Smooth muscle cell (in vitro differentiated cells): ENCODE data around the gene TREM2. TPM values are rescaled to one million over a fixed set of nuclear protein-coding genes. Genes with fewer than 3 reads are reported as not detected.

Source experiments
- DNase-seq: peaks from one replicate; lab custom pipeline; 2025; ENCODE audit not compliant: unreplicated experiment; lab: John Stamatoyannopoulos, UW
- H2AFZ ChIP-seq: fragments of 200-600 bp; sonication (generic); 2 replicates; pipeline ENCODE4 v1.6.0; 2016; ENCODE audit warnings: antibody characterized with exemption, low read depth, mild to moderate bottlenecking
- H3F3A ChIP-seq: fragments of 200-600 bp; sonication (generic); 2 replicates; pipeline ENCODE4 v1.6.0; 2017; ENCODE audit warnings: antibody characterized with exemption, low read depth
- H3K27ac ChIP-seq: fragments of 200-600 bp; sonication (generic); 2 replicates; pipeline ENCODE4 v1.5.1; 2016; ENCODE audit warnings: low read depth, mild to moderate bottlenecking
- H3K27me3 ChIP-seq: fragments of 200-600 bp; sonication (generic); 2 replicates; pipeline ENCODE4 v1.6.1; 2016; ENCODE audit warnings: low read depth, mild to moderate bottlenecking
- H3K36me3 ChIP-seq: fragments of 200-600 bp; sonication (generic); 2 replicates; pipeline ENCODE4 v1.5.1; 2016; ENCODE audit warnings: low read depth
- H3K4me1 ChIP-seq: fragments of 200-600 bp; sonication (generic); 2 replicates; pipeline ENCODE4 v1.5.1; 2016; ENCODE audit warnings: low read depth
- H3K4me2 ChIP-seq: fragments of 200-600 bp; sonication (generic); 2 replicates; pipeline ENCODE4 v1.6.0; 2016; ENCODE audit warnings: mild to moderate bottlenecking
- H3K4me3 ChIP-seq: fragments of 200-600 bp; sonication (generic); 2 replicates; pipeline ENCODE4 v1.5.1; 2016; ENCODE audit warnings: mild to moderate bottlenecking
- H3K79me2 ChIP-seq: fragments of 200-600 bp; sonication (generic); 2 replicates; pipeline ENCODE4 v1.6.0; 2016; ENCODE audit warnings: low read depth, mild to moderate bottlenecking
- H3K9ac ChIP-seq: fragments of 200-600 bp; sonication (generic); 2 replicates; pipeline ENCODE4 v1.6.0; 2016; ENCODE audit warnings: low read depth
- H3K9me3 ChIP-seq: fragments of 200-600 bp; sonication (generic); replicated peaks from 2 replicates; pipeline ENCODE4 v1.5.1; 2016; ENCODE audit warnings: low read depth
- H4K20me1 ChIP-seq: fragments of 200-600 bp; sonication (generic); 2 replicates; pipeline ENCODE4 v1.6.0; 2016; ENCODE audit warnings: low read depth
- CTCF ChIP-seq: fragments of 200-600 bp; sonication (generic); IDR thresholded peaks from 2 replicates; pipeline ENCODE4 v1.5.1; 2017; ENCODE audit warnings: borderline replicate concordance, mild to moderate bottlenecking, antibody characterized with exemption; ENCODE audit not compliant: insufficient read depth, poor library complexity, severe bottlenecking
- WGBS: methylation state at CpG from one replicate; pipeline ENCODE4 v1.1.7; 2016; ENCODE audit warnings: low lambda C conversion rate; 5-methylcytosine and 5-hydroxymethylcytosine counted together
- polyA plus RNA-seq: library from polyadenylated mRNA; unstranded; fragments of >200 nt; fragmentation: Nextera tagmentation; extraction: Ambion mirVana; gene quantifications from 2 replicates; pipeline ENCODE4 v1.2.1, GENCODE V29; 2016
- total RNA-seq: library from RNA; depleted of rRNA; stranded (reverse); fragments of >200 nt; gene quantifications from 2 replicates; pipeline ENCODE4 v1.2.3, GENCODE V29; 2014

The TREM2 gene
- total and polyA plus RNA-seq, 2 experiments from 2014 or later, result not detected

GRCh38 chr6:41150671-41151070 lies 12.2 kb downstream of the TREM2 start:
- WGBS, result 85% methylated on average over 1 of the region's 1 CpG
- Histone ChIP-seq H3K4me3 (no peak overlapping the region), H3K9me3 (no peaks in the 10 kb centered on the region), H3K4me1 (no peaks in the 10 kb centered on the region), H2AFZ (no peak overlapping the region), H3K27me3 (no peaks in the 10 kb centered on the region), H3K27ac (no peak overlapping the region), H3K4me2 (no peak overlapping the region), H3K79me2 (no peaks in the 10 kb centered on the region), H3K36me3 (no peaks in the 10 kb centered on the region), H3K9ac (no peak overlapping the region), H3F3A (no peaks in the 10 kb centered on the region), H4K20me1 (no peaks in the 10 kb centered on the region)
- TF ChIP-seq CTCF, result no peak
- DNase-seq, result no peak

- Histone ChIP-seq H4K20me1 (no peaks in the 10 kb centered on the region), H3K4me2 (no peak overlapping the region), H2AFZ (no peak overlapping the region), H3F3A (no peaks in the 10 kb centered on the region), H3K9me3 (no peaks in the 10 kb centered on the region), H3K79me2 (no peaks in the 10 kb centered on the region), H3K27ac (no peak overlapping the region), H3K27me3 (no peaks in the 10 kb centered on the region), H3K36me3 (no peaks in the 10 kb centered on the region), H3K4me1 (no peaks in the 10 kb centered on the region), H3K4me3 (no peak overlapping the region), H3K9ac (no peak overlapping the region)
- WGBS, result 92% methylated on average over 1 of the region's 1 CpG
- no peak for TF ChIP-seq CTCF
- no peak for DNase-seq
Measured at GRCh38 chr6:41147917-41148316, 15.0 kb downstream of the TREM2 start.

- Histone ChIP-seq H3K79me2 (no peaks in the 10 kb centered on the region), H3F3A (no peaks in the 10 kb centered on the region), H2AFZ (no peak overlapping the region), H3K4me2 (no peak overlapping the region), H3K36me3 (no peaks in the 10 kb centered on the region), H3K9me3 (no peaks in the 10 kb centered on the region), H3K4me3 (no peak overlapping the region), H3K27ac (no peak overlapping the region), H3K4me1 (no peaks in the 10 kb centered on the region), H4K20me1 (no peaks in the 10 kb centered on the region), H3K9ac (no peak overlapping the region), H3K27me3 (no peaks in the 10 kb centered on the region)
- no peak for DNase-seq
- no peak for TF ChIP-seq CTCF
Measured at GRCh38 chr6:41136911-41137310, 26.0 kb downstream of the TREM2 start.

- Histone ChIP-seq H3K36me3 (no peaks in the 10 kb centered on the region), H3K9ac (no peak overlapping the region), H3F3A (no peaks in the 10 kb centered on the region), H3K4me2 (no peak overlapping the region), H3K27me3 (no peaks in the 10 kb centered on the region), H3K4me1 (no peaks in the 10 kb centered on the region), H3K79me2 (no peaks in the 10 kb centered on the region), H3K27ac (no peak overlapping the region), H2AFZ (no peak overlapping the region), H4K20me1 (no peaks in the 10 kb centered on the region), H3K9me3 (no peaks in the 10 kb centered on the region), H3K4me3 (no peak overlapping the region)
- no peak for DNase-seq
- WGBS, result 89% methylated on average over 3 of the region's 3 CpGs
- no peak for TF ChIP-seq CTCF
Measured at GRCh38 chr6:41135062-41135832, 27.7 kb downstream of the TREM2 start.
